OCI-LY7 (cell line): ENCODE measurements around the gene SELENOT.

Experiments used
- EZH2phosphoT487 ChIP-seq: fragments of 200-600 bp; sonication (generic); IDR thresholded peaks from 2 replicates; pipeline ENCODE4 v1.6.1; 2018; ENCODE audit warnings: low read depth, borderline replicate concordance, mild to moderate bottlenecking, mixed run types, antibody characterized with exemption, low read length, moderate library complexity, mixed read lengths
- TF ChIP-seq, protein P1 (sequence below): fragments of 200-600 bp; sonication (generic); conservative IDR thresholded peaks from 2 replicates; pipeline ENCODE4 v1.5.1; 2014; ENCODE audit warnings: mild to moderate bottlenecking, antibody characterized with exemption, low read length, moderate library complexity, mixed read lengths

DNA sequence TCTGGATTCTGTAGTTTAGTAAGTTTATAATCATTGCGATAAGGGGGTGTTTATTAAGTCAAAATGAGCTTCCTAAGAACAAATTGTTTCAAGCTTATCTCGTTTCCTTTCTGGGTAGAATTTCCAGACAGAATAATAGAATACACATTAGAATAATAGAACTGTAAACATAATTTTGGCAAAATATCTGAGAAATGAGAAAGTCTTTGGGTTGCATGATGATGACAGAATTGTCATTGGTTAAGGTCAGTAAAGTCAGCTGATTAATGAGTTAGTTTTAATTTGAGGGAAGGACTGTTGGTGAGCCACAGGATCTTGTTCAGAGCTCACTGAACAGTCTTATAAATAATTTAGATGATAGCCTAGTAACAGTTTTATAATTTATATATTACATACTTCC, 46.3 kb upstream of the SELENOT start:
- TF ChIP-seq, protein P1, sequence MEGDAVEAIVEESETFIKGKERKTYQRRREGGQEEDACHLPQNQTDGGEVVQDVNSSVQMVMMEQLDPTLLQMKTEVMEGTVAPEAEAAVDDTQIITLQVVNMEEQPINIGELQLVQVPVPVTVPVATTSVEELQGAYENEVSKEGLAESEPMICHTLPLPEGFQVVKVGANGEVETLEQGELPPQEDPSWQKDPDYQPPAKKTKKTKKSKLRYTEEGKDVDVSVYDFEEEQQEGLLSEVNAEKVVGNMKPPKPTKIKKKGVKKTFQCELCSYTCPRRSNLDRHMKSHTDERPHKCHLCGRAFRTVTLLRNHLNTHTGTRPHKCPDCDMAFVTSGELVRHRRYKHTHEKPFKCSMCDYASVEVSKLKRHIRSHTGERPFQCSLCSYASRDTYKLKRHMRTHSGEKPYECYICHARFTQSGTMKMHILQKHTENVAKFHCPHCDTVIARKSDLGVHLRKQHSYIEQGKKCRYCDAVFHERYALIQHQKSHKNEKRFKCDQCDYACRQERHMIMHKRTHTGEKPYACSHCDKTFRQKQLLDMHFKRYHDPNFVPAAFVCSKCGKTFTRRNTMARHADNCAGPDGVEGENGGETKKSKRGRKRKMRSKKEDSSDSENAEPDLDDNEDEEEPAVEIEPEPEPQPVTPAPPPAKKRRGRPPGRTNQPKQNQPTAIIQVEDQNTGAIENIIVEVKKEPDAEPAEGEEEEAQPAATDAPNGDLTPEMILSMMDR, result no peak
- no peak for TF ChIP-seq EZH2phosphoT487
